Neutrophil (primary cell): ENCODE data around the gene C2CD4A.
"Not testable (repeated sequence)": the region's sequence is repeated elsewhere in the genome, so short reads cannot be mapped to it uniquely, and the experiment has no call there.

Experiments used
- H3K27ac ChIP-seq: fragments of 200-600 bp; sonication (generic); 2 replicates; pipeline ENCODE4 v1.5.1; 2016; ENCODE audit warnings: mild to moderate bottlenecking, moderate library complexity
- H3K27me3 ChIP-seq: fragments of 200-600 bp; sonication (generic); 2 replicates; pipeline ENCODE4 v1.6.0; 2016; ENCODE audit warnings: mild to moderate bottlenecking
- H3K36me3 ChIP-seq: fragments of 200-600 bp; sonication (generic); 2 replicates; pipeline ENCODE4 v1.5.1; 2017
- H3K4me1 ChIP-seq, 2 experiments: fragments of 200-600 bp in 1 of 2; sonication (generic) in 1 of 2; 1 replicate in 1 of 2; 2 replicates in 1 of 2; pipeline versions ENCODE4 v1.5.1 to v1.6.1; 2013 to 2016; ENCODE audit warnings: low read depth in 1 of 2, low read length in 1 of 2, mild to moderate bottlenecking in 1 of 2, moderate library complexity in 1 of 2; ENCODE audit not compliant: control insufficient read depth in 1 of 2, insufficient read depth in 1 of 2
- H3K4me3 ChIP-seq, 2 experiments: fragments of 200-600 bp in 1 of 2; sonication (generic) in 1 of 2; 1 replicate in 1 of 2; 2 replicates in 1 of 2; pipeline ENCODE4 v1.5.1; 2013 to 2016; ENCODE audit warnings: low read depth in 1 of 2, low read length in 1 of 2, mild to moderate bottlenecking in 1 of 2, moderate library complexity in 1 of 2
- H3K9me3 ChIP-seq: fragments of 200-600 bp; sonication (generic); 2 replicates; pipeline ENCODE4 v1.5.1; 2016
- TF ChIP-seq, protein P1 (sequence below): fragments of 200-600 bp; sonication (generic); IDR thresholded peaks from 2 replicates; pipeline ENCODE4 v1.5.1; 2016; ENCODE audit warnings: antibody characterized with exemption

C2CD4A gene

DNA sequence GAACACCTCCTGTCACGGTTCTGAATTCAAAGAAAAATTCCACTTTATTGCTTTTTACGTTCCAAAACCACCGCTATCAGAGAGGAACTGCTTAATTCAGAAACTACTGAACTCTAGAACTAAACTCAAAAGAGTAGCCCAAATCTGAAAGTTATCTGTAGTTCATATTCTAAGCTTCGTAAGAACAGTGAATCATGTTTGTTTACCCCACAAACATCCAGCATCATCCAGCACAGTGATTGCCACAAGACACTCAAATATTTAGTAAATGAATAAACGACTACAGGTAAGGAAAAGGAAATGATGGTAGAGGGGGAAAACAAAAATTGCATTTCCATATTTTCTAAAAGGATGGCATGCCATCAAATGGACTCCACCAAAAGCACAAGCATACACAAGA lies 38.9 kb upstream of the C2CD4A start:
- Histone ChIP-seq H3K27ac (no peak overlapping the region), H3K9me3 (no peaks in the 10 kb centered on the region), H3K27me3 (no peaks in the 10 kb centered on the region), H3K4me1 (no peaks in the 10 kb centered on the region), H3K36me3 (peaks cover 8% of the 10 kb centered on the region), H3K4me3 (no peak overlapping the region)
- TF ChIP-seq, protein P1, sequence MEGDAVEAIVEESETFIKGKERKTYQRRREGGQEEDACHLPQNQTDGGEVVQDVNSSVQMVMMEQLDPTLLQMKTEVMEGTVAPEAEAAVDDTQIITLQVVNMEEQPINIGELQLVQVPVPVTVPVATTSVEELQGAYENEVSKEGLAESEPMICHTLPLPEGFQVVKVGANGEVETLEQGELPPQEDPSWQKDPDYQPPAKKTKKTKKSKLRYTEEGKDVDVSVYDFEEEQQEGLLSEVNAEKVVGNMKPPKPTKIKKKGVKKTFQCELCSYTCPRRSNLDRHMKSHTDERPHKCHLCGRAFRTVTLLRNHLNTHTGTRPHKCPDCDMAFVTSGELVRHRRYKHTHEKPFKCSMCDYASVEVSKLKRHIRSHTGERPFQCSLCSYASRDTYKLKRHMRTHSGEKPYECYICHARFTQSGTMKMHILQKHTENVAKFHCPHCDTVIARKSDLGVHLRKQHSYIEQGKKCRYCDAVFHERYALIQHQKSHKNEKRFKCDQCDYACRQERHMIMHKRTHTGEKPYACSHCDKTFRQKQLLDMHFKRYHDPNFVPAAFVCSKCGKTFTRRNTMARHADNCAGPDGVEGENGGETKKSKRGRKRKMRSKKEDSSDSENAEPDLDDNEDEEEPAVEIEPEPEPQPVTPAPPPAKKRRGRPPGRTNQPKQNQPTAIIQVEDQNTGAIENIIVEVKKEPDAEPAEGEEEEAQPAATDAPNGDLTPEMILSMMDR, result no peak

GRCh38 chr15:62035256-62035924 lies 31.4 kb upstream of the C2CD4A start:
- no peaks in the 10 kb centered on the region for H3K9me3 ChIP-seq
- H3K27me3 ChIP-seq, result no peaks in the 10 kb centered on the region
- H3K36me3 ChIP-seq, result peaks cover 5% of the 10 kb centered on the region
- peaks cover 0 to 5% of the 10 kb centered on the region in 2 experiments for H3K4me1 ChIP-seq
- no peak overlapping the region for H3K27ac ChIP-seq
- TF ChIP-seq, protein P1, result no peak
- no peak overlapping the region for H3K4me3 ChIP-seq

GRCh38 chr15:62046078-62046743 lies 20.6 kb upstream of the C2CD4A start:
- Histone ChIP-seq H3K9me3 (no peaks in the 10 kb centered on the region), H3K36me3 (no peaks in the 10 kb centered on the region), H3K27me3 (no peaks in the 10 kb centered on the region), H3K4me1 (peaks cover 5 to 9% of the 10 kb centered on the region in 2 experiments), H3K4me3 (no peak overlapping the region), H3K27ac (no peak overlapping the region)
- TF ChIP-seq, protein P1, result no peak

- Histone ChIP-seq H3K9me3 (no peaks in the 10 kb centered on the region), H3K4me3 (no peak overlapping the region), H3K36me3 (no peaks in the 10 kb centered on the region), H3K27me3 (no peaks in the 10 kb centered on the region), H3K27ac (peak overlapping the region; percentile 30), H3K4me1 (peaks cover 14 to 19% of the 10 kb centered on the region in 2 experiments)
- TF ChIP-seq, protein P1, result no peak
Measured at GRCh38 chr15:62047282-62047827, 19.4 kb upstream of the C2CD4A start.

DNA sequence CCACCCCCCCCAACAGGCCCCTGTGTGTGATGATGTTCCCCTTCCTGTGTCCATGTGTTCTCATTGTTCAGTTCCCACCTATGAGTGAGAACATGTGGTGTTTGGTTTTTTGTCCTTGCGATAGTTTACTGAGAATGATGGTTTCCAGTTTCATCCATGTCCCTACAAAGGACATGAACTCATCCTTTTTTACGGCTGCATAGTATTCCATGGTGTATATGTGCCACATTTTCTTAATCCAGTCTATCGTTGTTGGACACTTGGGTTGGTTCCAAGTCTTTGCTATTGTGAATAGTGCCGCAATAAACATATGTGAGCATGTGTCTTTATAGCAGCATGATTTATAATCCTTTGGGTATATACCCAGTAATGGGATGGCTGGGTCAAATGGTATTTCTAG lies 18.5 kb upstream of the C2CD4A start:
- H3K4me3 ChIP-seq, H3K36me3 ChIP-seq, H3K27me3 ChIP-seq, H3K27ac ChIP-seq, H3K9me3 ChIP-seq: not testable (repeated sequence)
- peaks cover 23 to 28% of the 10 kb centered on the region in 2 experiments for H3K4me1 ChIP-seq

- Histone ChIP-seq H3K36me3 (no peaks in the 10 kb centered on the region), H3K27ac (no peak overlapping the region), H3K27me3 (no peaks in the 10 kb centered on the region), H3K9me3 (no peaks in the 10 kb centered on the region), H3K4me1 (peaks cover 40 to 42% of the 10 kb centered on the region in 2 experiments), H3K4me3 (no peak overlapping the region)
- TF ChIP-seq, protein P1, result no peak
Measured at GRCh38 chr15:62050115-62050514, 16.7 kb upstream of the C2CD4A start.
